GM10266 (cell line): ENCODE results near the gene FLYWCH1.
A peak's percentile ranks its signal among the peaks of the same experiment; 100 is the strongest.

Experiments used
- DNase-seq: peaks from one replicate; pipeline ENCODE4 v3.0.0; 2012; ENCODE audit errors: extremely low spot score
- CTCF ChIP-seq: IDR thresholded peaks from 2 replicates; pipeline ENCODE4 v1.5.1; 2012; ENCODE audit warnings: mild to moderate bottlenecking, low read depth; ENCODE audit not compliant: control insufficient read depth, insufficient read depth; ENCODE audit errors: missing control alignments

FLYWCH1 gene

GRCh38 chr16:2963074-2963722, 51.5 kb downstream of the FLYWCH1 start:
- no peak for TF ChIP-seq CTCF
- peak; percentile 67 for DNase-seq

- no peak for TF ChIP-seq CTCF
- DNase-seq = peak; percentile 76
These were observed 52.2 kb downstream of the FLYWCH1 start, which contains the start of gene KREMEN2 for GRCh38 chr16:2963723-2964474. Gene KREMEN2 (plus strand): TSS chr16:2964275. CDS start chr16:2964521, 246 bp downstream.

- DNase-seq = peak; percentile 95
- no peak for TF ChIP-seq CTCF
These were observed 53.0 kb downstream of the FLYWCH1 start for GRCh38 chr16:2964475-2965336.

- no peak for DNase-seq
- TF ChIP-seq CTCF = no peak
These were observed 54.5 kb downstream of the FLYWCH1 start for GRCh38 chr16:2966043-2966807.

- no peak for TF ChIP-seq CTCF
These were observed 55.1 kb downstream of the FLYWCH1 start for GRCh38 chr16:2966808-2967191.

GRCh38 chr16:2967211-2967631, 55.5 kb downstream of the FLYWCH1 start:
- no peak for TF ChIP-seq CTCF
- DNase-seq = no peak

More at GRCh38 chr16:2966808-2967191, 55.1 kb downstream of the FLYWCH1 start:
- DNase-seq = no peak
